SK-N-SH (cell line): ENCODE results near the gene HBEGF. TPM values are rescaled to one million over a fixed set of nuclear protein-coding genes. Genes with fewer than 3 reads are reported as not detected.

Experiments
- CTCF ChIA-PET: fragments of 300-600, 350-600 bp; formaldehyde crosslinking; extraction: SDS; loops from one replicate; lab custom pipeline; 2021; lab: Yijun Ruan, JAX
- POLR2A ChIA-PET: fragments of 350-600 bp; sonication (Branson Sonifier 250); formaldehyde crosslinking; extraction: SDS; loops from one replicate; lab custom pipeline; 2020; ENCODE audit warnings: antibody characterized with exemption, inconsistent platforms; lab: Yijun Ruan, JAX
- DNase-seq: peaks from one replicate; pipeline ENCODE4 v3.0.0; 2012
- H2AFZ ChIP-seq: fragments of 200-600 bp; sonication (generic); 2 replicates; pipeline ENCODE4 v1.8.1; 2016; ENCODE audit warnings: antibody characterized with exemption, mild to moderate bottlenecking, low read depth
- H3F3A ChIP-seq: fragments of 200-600 bp; sonication (generic); replicated peaks from 2 replicates; pipeline ENCODE3; 2016; ENCODE audit warnings: antibody characterized with exemption, mild to moderate bottlenecking; ENCODE audit not compliant: insufficient read depth
- H3K27ac ChIP-seq, 2 experiments: fragments of 200-500 bp in 1 of 2; fragments of 200-600 bp in 1 of 2; sonication (Bioruptor generic) in 1 of 2; sonication (generic), shearing (Covaris generic) in 1 of 2; 2 replicates each; pipeline versions ENCODE4 v1.5.1 to v1.6.1; 2014 to 2016; ENCODE audit warnings: low read depth in 2 of 2, inconsistent platforms in 1 of 2, low read length in 1 of 2, mild to moderate bottlenecking in 1 of 2, mixed read lengths in 1 of 2
- H3K27me3 ChIP-seq: fragments of 200-600 bp; sonication (generic), shearing (Covaris generic); 2 replicates; pipeline ENCODE4 v1.6.1; 2016; ENCODE audit warnings: mixed run types; ENCODE audit not compliant: insufficient read depth
- H3K36me3 ChIP-seq, 2 experiments: fragments of 200-500 bp in 1 of 2; fragments of 200-600 bp in 1 of 2; sonication (Bioruptor generic) in 1 of 2; sonication (generic) in 1 of 2; replicated peaks in 1 of 2; 2 replicates each; pipeline versions ENCODE3 to v1.5.1; 2014 to 2016; ENCODE audit warnings: low read length in 1 of 2, mild to moderate bottlenecking in 1 of 2; ENCODE audit not compliant: insufficient read depth in 2 of 2, control insufficient read depth in 1 of 2
- H3K4me1 ChIP-seq, 2 experiments: fragments of 200-500 bp in 1 of 2; fragments of 200-600 bp in 1 of 2; sonication (Bioruptor generic) in 1 of 2; sonication (generic), shearing (Covaris generic) in 1 of 2; 2 replicates each; pipeline versions ENCODE4 v1.5.1 to v1.6.1; 2014 to 2016; ENCODE audit warnings: low read depth in 1 of 2, low read length in 1 of 2, mixed run types in 1 of 2; ENCODE audit not compliant: insufficient read depth in 2 of 2, control insufficient read depth in 1 of 2
- H3K4me2 ChIP-seq: fragments of 200-600 bp; sonication (generic), shearing (Covaris generic); 2 replicates; pipeline ENCODE4 v1.6.1; 2017; ENCODE audit warnings: mixed run types
- H3K4me3 ChIP-seq, 2 experiments: fragments of 200-500 bp in 1 of 2; fragments of 200-600 bp in 1 of 2; sonication (Bioruptor generic) in 1 of 2; sonication (generic), shearing (Covaris generic) in 1 of 2; 2 replicates each; pipeline versions ENCODE4 v1.5.1 to v1.8.1; 2014 to 2016; ENCODE audit warnings: low read depth in 2 of 2, inconsistent platforms in 1 of 2, low read length in 1 of 2, mild to moderate bottlenecking in 1 of 2, mixed read lengths in 1 of 2, moderate library complexity in 1 of 2
- H3K79me2 ChIP-seq: fragments of 200-600 bp; sonication (generic); 2 replicates; pipeline ENCODE4 v1.8.1; 2017; ENCODE audit warnings: mild to moderate bottlenecking; ENCODE audit not compliant: insufficient read depth
- H3K9ac ChIP-seq: fragments of 200-600 bp; sonication (generic); 2 replicates; pipeline ENCODE4 v1.6.1; 2017; ENCODE audit warnings: mixed run types
- H3K9me2 ChIP-seq: fragments of 200-600 bp; sonication (generic); 2 replicates; pipeline ENCODE4 v1.6.1; 2017; ENCODE audit warnings: mixed run types
- H3K9me3 ChIP-seq: fragments of 200-600 bp; sonication (generic); 2 replicates; pipeline ENCODE4 v1.6.1; 2017; ENCODE audit warnings: mixed run types, mild to moderate bottlenecking, moderate library complexity
- H4K20me1 ChIP-seq: fragments of 200-600 bp; sonication (generic); 2 replicates; pipeline ENCODE4 v1.6.1; 2017; ENCODE audit warnings: mild to moderate bottlenecking, mixed run types; ENCODE audit not compliant: insufficient read depth
- EP300 ChIP-seq, 2 experiments: IDR thresholded peaks; 2 replicates each; pipeline versions ENCODE4 v1.4.0 to v1.6.1; 2012; ENCODE audit warnings: borderline replicate concordance in 1 of 2, low read depth in 1 of 2, low read length in 1 of 2
- FOSL2 ChIP-seq: IDR thresholded peaks from 2 replicates; pipeline ENCODE4 v1.4.0; 2012; ENCODE audit warnings: low read depth, mild to moderate bottlenecking, moderate library complexity, borderline replicate concordance
- FOXJ3 ChIP-seq: sonication (generic); formaldehyde crosslinking; IDR thresholded peaks from 2 replicates; pipeline ENCODE4 v1.5.1; 2020; ENCODE audit warnings: mild to moderate bottlenecking, missing genetic modification reagents
- IRF3 ChIP-seq: fragments of 150-350 bp; IDR thresholded peaks from 2 replicates; pipeline ENCODE4 v1.6.1; 2016; ENCODE audit warnings: mild to moderate bottlenecking, low read depth, low read length
- JUND ChIP-seq: IDR thresholded peaks from 2 replicates; pipeline ENCODE4 v1.4.0; 2012
- NFIC ChIP-seq: IDR thresholded peaks from 2 replicates; pipeline ENCODE4 v1.4.0; 2012; ENCODE audit warnings: borderline replicate concordance
- RCOR1 ChIP-seq: fragments of 150-350 bp; IDR thresholded peaks from 2 replicates; pipeline ENCODE4 v1.6.1; 2017; ENCODE audit warnings: antibody characterized with exemption, low read length
- RFX5 ChIP-seq: IDR thresholded peaks from 2 replicates; pipeline ENCODE4 v1.6.1; 2012; ENCODE audit warnings: mild to moderate bottlenecking, improper control_type of control experiment, low read length
- RXRA ChIP-seq: IDR thresholded peaks from 2 replicates; pipeline ENCODE4 v1.4.0; 2012; ENCODE audit warnings: low read depth, mild to moderate bottlenecking, borderline replicate concordance
- TEAD4 ChIP-seq: IDR thresholded peaks from 2 replicates; pipeline ENCODE4 v1.4.0; 2012; ENCODE audit warnings: mild to moderate bottlenecking, borderline replicate concordance; ENCODE audit not compliant: insufficient read depth
- USF2 ChIP-seq: fragments of 150-350 bp; IDR thresholded peaks from 2 replicates; pipeline ENCODE4 v1.6.1; 2017; ENCODE audit warnings: antibody characterized with exemption, low read length, low read depth, borderline replicate concordance
- YY1 ChIP-seq: IDR thresholded peaks from 2 replicates; pipeline ENCODE4 v1.4.0; 2012; ENCODE audit warnings: low read depth, mild to moderate bottlenecking
- ZBTB33 ChIP-seq: IDR thresholded peaks from 2 replicates; pipeline ENCODE4 v1.4.0; 2012; ENCODE audit warnings: low read depth, borderline replicate concordance
- WGBS: methylation state at CpG from one replicate; pipeline ENCODE4 v1.1.6; 2017; ENCODE audit warnings: low lambda C conversion rate; 5-methylcytosine and 5-hydroxymethylcytosine counted together
- polyA plus RNA-seq, 3 experiments: library from polyadenylated mRNA; depleted of rRNA; stranded (reverse); fragments of >200 nt; gene quantifications; 2 replicates each; pipeline ENCODE4 v1.2.3, GENCODE V29; 2012
- TF ChIP-seq, protein P1 (sequence below): IDR thresholded peaks from 2 replicates; pipeline ENCODE4 v1.6.1; 2012; ENCODE audit warnings: mild to moderate bottlenecking, low read depth, low read length, moderate library complexity
- TF ChIP-seq, protein P2 (sequence below): IDR thresholded peaks from 2 replicates; pipeline ENCODE4 v1.4.0; 2012; ENCODE audit warnings: low read depth, borderline replicate concordance

HBEGF gene
- polyA plus RNA-seq, 1 of the 3 experiments (the other 2 are of a cell fraction), result 59.8 TPM

DNA sequence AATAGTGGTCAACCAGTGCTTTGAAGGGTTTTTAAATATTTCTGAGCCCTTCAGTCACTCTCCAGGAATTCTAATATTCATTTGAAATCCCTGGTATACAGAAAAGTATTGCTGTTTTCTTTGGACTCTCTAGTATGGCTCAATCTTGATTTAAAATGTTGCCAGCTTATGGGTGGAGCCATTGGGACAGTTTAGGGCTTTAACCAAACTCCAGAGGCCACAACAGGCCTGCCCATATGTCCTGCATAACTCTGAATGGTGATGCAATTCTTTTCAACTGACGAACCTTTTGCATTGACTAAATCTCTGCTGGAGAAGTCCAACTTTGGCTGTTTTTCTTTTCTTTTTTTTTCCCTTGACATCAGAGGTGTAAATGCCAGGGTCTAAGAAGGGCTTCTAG lies 44.9 kb upstream of the HBEGF start:
- POLR2A ChIA-PET, result no interaction called here

DNA sequence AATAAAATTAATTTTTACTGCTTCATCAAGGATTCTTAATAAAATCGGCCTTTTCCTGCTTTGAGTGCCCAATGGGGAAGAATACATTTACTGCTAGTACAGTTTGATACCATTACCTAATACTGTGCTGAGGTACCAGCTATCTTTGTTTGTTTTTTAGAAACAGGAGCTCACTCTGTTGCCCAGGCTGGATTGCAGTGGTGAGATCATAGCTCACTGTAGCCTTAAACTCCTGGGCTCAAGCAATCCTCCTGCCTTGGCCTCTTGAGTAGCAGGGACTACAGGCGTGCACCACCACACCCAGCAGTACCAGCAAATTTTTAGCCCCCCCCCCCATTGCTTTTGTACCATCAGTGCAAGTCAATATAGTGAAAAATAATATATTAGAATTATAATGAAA lies 41.6 kb upstream of the HBEGF start:
- H3K9ac ChIP-seq, result no peak overlapping the region
- H3K27me3 ChIP-seq, result no peaks in the 10 kb centered on the region
- H3K9me3 ChIP-seq, result no peaks in the 10 kb centered on the region
- no peak for DNase-seq
- no peak overlapping the region for H3K4me2 ChIP-seq
- H3K4me3 ChIP-seq, result no peak overlapping the region
- CTCF ChIA-PET, result interaction anchor here (1.7 to 1.9 kb wide), 2 partner anchors 15 to 25 kb away, joined by 4 to 14 read pairs; no protein-coding TSS in a partner anchor
- H3K36me3 ChIP-seq, result no peaks in the 10 kb centered on the region
- H3K27ac ChIP-seq, result no peak overlapping the region
- no peaks in the 10 kb centered on the region for H4K20me1 ChIP-seq
- H3K4me1 ChIP-seq, result no peaks in the 10 kb centered on the region
- no peaks in the 10 kb centered on the region for H3K79me2 ChIP-seq
- no peaks in the 10 kb centered on the region for H3F3A ChIP-seq
- H3K9me2 ChIP-seq, result no peaks in the 10 kb centered on the region
- no peak overlapping the region for H2AFZ ChIP-seq
- WGBS, result 78% methylated on average over 2 of the region's 2 CpGs
- POLR2A ChIA-PET, result no interaction called here
- TF ChIP-seq FOXJ3 (CRISPR knock-in tag) (no peak), RFX5 (no peak), FOSL2 (no peak), NFIC (no peak), JUND (no peak)
- TF ChIP-seq, protein P1, sequence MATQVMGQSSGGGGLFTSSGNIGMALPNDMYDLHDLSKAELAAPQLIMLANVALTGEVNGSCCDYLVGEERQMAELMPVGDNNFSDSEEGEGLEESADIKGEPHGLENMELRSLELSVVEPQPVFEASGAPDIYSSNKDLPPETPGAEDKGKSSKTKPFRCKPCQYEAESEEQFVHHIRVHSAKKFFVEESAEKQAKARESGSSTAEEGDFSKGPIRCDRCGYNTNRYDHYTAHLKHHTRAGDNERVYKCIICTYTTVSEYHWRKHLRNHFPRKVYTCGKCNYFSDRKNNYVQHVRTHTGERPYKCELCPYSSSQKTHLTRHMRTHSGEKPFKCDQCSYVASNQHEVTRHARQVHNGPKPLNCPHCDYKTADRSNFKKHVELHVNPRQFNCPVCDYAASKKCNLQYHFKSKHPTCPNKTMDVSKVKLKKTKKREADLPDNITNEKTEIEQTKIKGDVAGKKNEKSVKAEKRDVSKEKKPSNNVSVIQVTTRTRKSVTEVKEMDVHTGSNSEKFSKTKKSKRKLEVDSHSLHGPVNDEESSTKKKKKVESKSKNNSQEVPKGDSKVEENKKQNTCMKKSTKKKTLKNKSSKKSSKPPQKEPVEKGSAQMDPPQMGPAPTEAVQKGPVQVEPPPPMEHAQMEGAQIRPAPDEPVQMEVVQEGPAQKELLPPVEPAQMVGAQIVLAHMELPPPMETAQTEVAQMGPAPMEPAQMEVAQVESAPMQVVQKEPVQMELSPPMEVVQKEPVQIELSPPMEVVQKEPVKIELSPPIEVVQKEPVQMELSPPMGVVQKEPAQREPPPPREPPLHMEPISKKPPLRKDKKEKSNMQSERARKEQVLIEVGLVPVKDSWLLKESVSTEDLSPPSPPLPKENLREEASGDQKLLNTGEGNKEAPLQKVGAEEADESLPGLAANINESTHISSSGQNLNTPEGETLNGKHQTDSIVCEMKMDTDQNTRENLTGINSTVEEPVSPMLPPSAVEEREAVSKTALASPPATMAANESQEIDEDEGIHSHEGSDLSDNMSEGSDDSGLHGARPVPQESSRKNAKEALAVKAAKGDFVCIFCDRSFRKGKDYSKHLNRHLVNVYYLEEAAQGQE, result no peak
- TF ChIP-seq, protein P2, sequence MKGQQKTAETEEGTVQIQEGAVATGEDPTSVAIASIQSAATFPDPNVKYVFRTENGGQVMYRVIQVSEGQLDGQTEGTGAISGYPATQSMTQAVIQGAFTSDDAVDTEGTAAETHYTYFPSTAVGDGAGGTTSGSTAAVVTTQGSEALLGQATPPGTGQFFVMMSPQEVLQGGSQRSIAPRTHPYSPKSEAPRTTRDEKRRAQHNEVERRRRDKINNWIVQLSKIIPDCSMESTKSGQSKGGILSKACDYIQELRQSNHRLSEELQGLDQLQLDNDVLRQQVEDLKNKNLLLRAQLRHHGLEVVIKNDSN, result no peak

More for the DNA sequence above, 44.9 kb upstream of the HBEGF start:
- no peaks in the 10 kb centered on the region for H3K4me1 ChIP-seq
- no peaks in the 10 kb centered on the region for H3K36me3 ChIP-seq
- H3K79me2 ChIP-seq, result no peaks in the 10 kb centered on the region
- WGBS, result 81% methylated on average over 1 of the region's 1 CpG
- no peak for DNase-seq
- TF ChIP-seq NFIC, result no peak
- no peak for TF ChIP-seq USF2
- no peak for TF ChIP-seq RCOR1
- no peak for TF ChIP-seq TEAD4
- no peak for TF ChIP-seq ZBTB33
- no peak for TF ChIP-seq IRF3
- no peak for TF ChIP-seq RXRA
- TF ChIP-seq YY1, result no peak
- TF ChIP-seq EP300 (IDR thresholded peaks at IDR 0.05; ENCODE audit: borderline replicate concordance in 1 of 2, low read depth in 1 of 2, low read length in 1 of 2), result no peak
- H3K27me3 ChIP-seq, result no peaks in the 10 kb centered on the region
- CTCF ChIA-PET, result no interaction called here
- no peak overlapping the region for H3K27ac ChIP-seq
- H3K4me2 ChIP-seq, result no peak overlapping the region
- no peaks in the 10 kb centered on the region for H3F3A ChIP-seq
- H3K9me3 ChIP-seq, result no peaks in the 10 kb centered on the region
- no peak overlapping the region for H2AFZ ChIP-seq
- no peak overlapping the region for H3K9ac ChIP-seq
- H3K4me3 ChIP-seq, result no peak overlapping the region
- no peaks in the 10 kb centered on the region for H3K9me2 ChIP-seq
- no peaks in the 10 kb centered on the region for H4K20me1 ChIP-seq
